ENCODE measurements around the gene RHD. TPM values are rescaled to one million over a fixed set of nuclear protein-coding genes. Genes with fewer than 3 reads are reported as not detected.
"Not testable (repeated sequence)": the region's sequence is repeated elsewhere in the genome, so short reads cannot be mapped to it uniquely, and the experiment has no call there.

Gene RHD
- total RNA-seq, 1 experiment from 2014 or later, result not detected

DNA sequence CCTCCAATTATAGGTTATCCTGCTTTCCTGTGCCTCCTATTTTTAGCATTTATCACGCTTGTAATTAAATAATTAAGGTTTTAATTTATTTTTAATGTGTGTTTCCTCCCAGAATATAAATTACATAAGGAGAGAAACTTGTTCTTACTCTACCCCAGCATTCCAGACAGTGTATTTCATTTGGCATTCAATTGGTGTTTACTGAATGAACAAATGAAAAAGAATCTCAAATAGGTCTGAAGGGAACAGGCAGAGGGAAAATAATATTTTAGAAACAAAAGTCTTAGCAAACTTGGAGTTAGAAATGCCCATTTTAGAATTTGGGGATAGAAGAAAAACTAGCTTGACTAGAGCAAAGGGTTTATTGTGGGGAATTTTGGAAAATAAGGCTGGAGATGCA, 15.1 kb upstream of the RHD start:
- H3K4me2 ChIP-seq (ENCODE audit: low read length), result no peak overlapping the region
- H3K27me3 ChIP-seq (ENCODE audit: low read length), result no peaks in the 10 kb centered on the region
- POLR2A ChIA-PET (ENCODE audit: unreplicated experiment), result no interaction called here

DNA sequence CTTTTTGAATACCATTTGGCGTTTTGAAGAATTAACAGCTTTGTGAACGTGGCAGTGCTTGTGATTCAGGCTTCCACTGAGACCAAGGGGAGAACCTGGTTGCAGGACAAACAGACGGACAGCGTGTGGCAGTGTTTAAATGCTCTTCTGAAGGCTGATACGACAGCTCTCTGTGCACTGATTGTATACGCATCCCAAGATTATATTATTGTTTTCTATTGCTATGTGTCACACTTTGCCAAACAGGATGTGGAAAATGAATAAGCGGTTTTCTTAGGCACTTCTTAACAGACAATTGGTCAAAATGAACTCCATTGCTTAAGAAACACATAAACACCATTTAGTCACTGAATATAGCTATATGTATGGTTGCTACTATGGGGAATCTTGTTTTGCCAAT, 12.5 kb upstream of the RHD start:
- H3F3A ChIP-seq (ENCODE audit: low read length, unreplicated experiment); H3K9ac ChIP-seq (ENCODE audit: low read length); H3K36me3 ChIP-seq (ENCODE audit: low read depth, low read length); intact Hi-C loops (cut with micrococcal nuclease); BruUV-seq (replicated peaks); H3K9me3 ChIP-seq (ENCODE audit: low read length); H3K27me3 ChIP-seq (ENCODE audit: low read length); H2AFZ ChIP-seq (ENCODE audit: low read length); H4K20me1 ChIP-seq (ENCODE audit: low read length); H3K79me2 ChIP-seq (ENCODE audit: low read length); H3K4me3 ChIP-seq (ENCODE audit: low read length); H3K9me2 ChIP-seq (replicated peaks; ENCODE audit: low read length): not testable (repeated sequence)
- ATAC-seq, result peak; percentile 96
- Histone ChIP-seq H3K4me1 (ENCODE audit: insufficient read depth, low read length) (peaks cover 18% of the 10 kb centered on the region), H3K4me2 (ENCODE audit: low read length) (peak overlapping the region; percentile 49), H3K27ac (ENCODE audit: low read length) (peak overlapping the region; percentile 74)
- DNase-seq, result peak; percentile 56
- ChIA-PET POLR2A (ENCODE audit: unreplicated experiment) (interaction anchor here (0.6 kb wide), 1 partner anchor 54 kb away, joined by 6 read pairs; no protein-coding TSS in a partner anchor), CTCF (interaction anchor here (0.7 kb wide), 1 partner anchor 24 kb away, joined by 3 read pairs; no protein-coding TSS in a partner anchor)
- TF ChIP-seq, protein P1, sequence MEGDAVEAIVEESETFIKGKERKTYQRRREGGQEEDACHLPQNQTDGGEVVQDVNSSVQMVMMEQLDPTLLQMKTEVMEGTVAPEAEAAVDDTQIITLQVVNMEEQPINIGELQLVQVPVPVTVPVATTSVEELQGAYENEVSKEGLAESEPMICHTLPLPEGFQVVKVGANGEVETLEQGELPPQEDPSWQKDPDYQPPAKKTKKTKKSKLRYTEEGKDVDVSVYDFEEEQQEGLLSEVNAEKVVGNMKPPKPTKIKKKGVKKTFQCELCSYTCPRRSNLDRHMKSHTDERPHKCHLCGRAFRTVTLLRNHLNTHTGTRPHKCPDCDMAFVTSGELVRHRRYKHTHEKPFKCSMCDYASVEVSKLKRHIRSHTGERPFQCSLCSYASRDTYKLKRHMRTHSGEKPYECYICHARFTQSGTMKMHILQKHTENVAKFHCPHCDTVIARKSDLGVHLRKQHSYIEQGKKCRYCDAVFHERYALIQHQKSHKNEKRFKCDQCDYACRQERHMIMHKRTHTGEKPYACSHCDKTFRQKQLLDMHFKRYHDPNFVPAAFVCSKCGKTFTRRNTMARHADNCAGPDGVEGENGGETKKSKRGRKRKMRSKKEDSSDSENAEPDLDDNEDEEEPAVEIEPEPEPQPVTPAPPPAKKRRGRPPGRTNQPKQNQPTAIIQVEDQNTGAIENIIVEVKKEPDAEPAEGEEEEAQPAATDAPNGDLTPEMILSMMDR (conservative IDR thresholded peaks at IDR 0.05; ENCODE audit: low read depth, low read length), result peak; percentile 29; the same call in 1 of the 2 replicates

More for the DNA sequence above, 15.1 kb upstream of the RHD start:
- H4K20me1 ChIP-seq (ENCODE audit: low read length), result no peaks in the 10 kb centered on the region
- peaks cover 28% of the 10 kb centered on the region for H3K4me1 ChIP-seq (ENCODE audit: insufficient read depth, low read length)
- CTCF ChIA-PET, result no interaction called here
- TF ChIP-seq, protein P1 (conservative IDR thresholded peaks at IDR 0.05; ENCODE audit: low read depth, low read length), result no peak
- TF ChIP-seq EZH2phosphoT487 (IDR thresholded peaks at IDR 0.05; ENCODE audit: borderline replicate concordance, low read length), result no peak
- TF ChIP-seq EZH2 (IDR thresholded peaks at IDR 0.05; ENCODE audit: low read length, unreplicated experiment), result no peak
- ATAC-seq, result no peak
- no TSS peak for BruUV-seq (replicated peaks)
- no peak overlapping the region for H2AFZ ChIP-seq (ENCODE audit: low read length)
- no peaks in the 10 kb centered on the region for H3K79me2 ChIP-seq (ENCODE audit: low read length)
- no peaks in the 10 kb centered on the region for H3K9me3 ChIP-seq (ENCODE audit: low read length)
- no peak overlapping the region for H3K4me3 ChIP-seq (ENCODE audit: low read length)
- H3K9ac ChIP-seq (ENCODE audit: low read length), result no peak overlapping the region
- no peaks in the 10 kb centered on the region for H3F3A ChIP-seq (ENCODE audit: low read length, unreplicated experiment)
- no peak for DNase-seq
- intact Hi-C loops (cut with micrococcal nuclease), result no loop called here
- no peaks in the 10 kb centered on the region for H3K36me3 ChIP-seq (ENCODE audit: low read depth, low read length)
- no peak overlapping the region for H3K27ac ChIP-seq (ENCODE audit: low read length)
- no peaks in the 10 kb centered on the region for H3K9me2 ChIP-seq (replicated peaks; ENCODE audit: low read length)

DNA sequence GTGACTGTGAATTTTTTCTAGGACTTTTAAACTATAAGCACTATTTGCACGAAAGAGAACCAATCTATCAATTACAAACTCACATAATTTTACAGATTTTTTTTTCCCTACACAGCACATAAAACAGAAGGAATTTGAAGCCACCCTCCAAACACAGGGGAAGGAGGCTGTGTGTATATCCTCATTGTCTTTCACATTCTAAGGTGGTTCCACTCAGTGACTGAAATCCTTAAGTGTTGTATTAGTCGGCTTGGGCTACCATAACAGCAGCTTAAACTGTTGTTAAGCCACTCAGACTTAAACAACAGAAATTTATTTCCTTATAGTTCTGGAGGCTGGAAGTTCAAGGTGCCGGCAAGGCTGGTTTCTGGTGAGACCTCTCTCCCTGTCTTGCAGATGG, 12.0 kb upstream of the RHD start:
- BruUV-seq (replicated peaks); H3K9me2 ChIP-seq (replicated peaks; ENCODE audit: low read length); DNase-seq; H3F3A ChIP-seq (ENCODE audit: low read length, unreplicated experiment); intact Hi-C loops (cut with micrococcal nuclease); POLR2A ChIA-PET (ENCODE audit: unreplicated experiment); H3K9me3 ChIP-seq (ENCODE audit: low read length); CTCF ChIA-PET; H4K20me1 ChIP-seq (ENCODE audit: low read length); H2AFZ ChIP-seq (ENCODE audit: low read length); H3K4me3 ChIP-seq (ENCODE audit: low read length); H3K27me3 ChIP-seq (ENCODE audit: low read length); H3K79me2 ChIP-seq (ENCODE audit: low read length); H3K36me3 ChIP-seq (ENCODE audit: low read depth, low read length): not testable (repeated sequence)
- peaks cover 18% of the 10 kb centered on the region for H3K4me1 ChIP-seq (ENCODE audit: insufficient read depth, low read length)
- peak overlapping the region; percentile 49 for H3K4me2 ChIP-seq (ENCODE audit: low read length)
- peak overlapping the region; percentile 29; the same call in 1 of the 2 replicates for H3K9ac ChIP-seq (ENCODE audit: low read length)
- H3K27ac ChIP-seq (ENCODE audit: low read length), result peak overlapping the region; percentile 74
- ATAC-seq, result peak; percentile 41

DNA sequence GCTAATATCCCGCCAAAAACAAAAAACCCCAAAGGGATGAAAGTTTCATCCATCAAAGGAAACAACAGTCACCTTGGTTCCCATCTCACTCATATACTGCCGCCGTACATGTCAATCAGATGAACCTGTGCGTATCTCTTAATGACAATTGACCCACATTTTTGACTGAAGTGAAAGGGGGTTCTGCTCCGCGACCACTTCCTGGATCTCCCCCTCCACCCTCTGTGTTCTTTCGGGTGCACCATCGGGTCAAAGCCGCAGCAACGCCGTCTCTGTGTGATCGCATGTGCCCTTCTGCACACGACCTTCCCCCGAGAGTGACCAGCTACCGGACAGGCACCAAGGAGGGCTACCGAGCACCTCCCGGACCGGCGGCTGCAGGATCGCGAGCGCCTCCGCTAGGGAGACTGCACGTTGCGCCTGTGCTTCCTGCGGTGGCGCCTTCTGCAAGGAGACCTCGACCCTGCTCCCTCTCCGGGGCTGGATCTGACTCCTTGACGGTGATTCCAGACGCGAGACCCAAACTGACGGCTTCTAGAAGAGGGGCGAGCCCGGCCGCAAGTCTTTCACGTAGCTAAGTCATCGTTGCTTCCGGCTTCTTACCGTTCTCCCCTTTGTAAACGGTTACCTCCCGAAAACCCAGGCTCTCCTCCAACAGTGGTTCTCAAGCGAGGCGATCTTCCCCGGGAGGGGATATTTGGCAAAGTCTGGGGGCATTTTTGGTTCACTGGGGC, 5.6 kb upstream of the RHD start:
- H3K4me1 ChIP-seq (ENCODE audit: insufficient read depth, low read length); intact Hi-C loops (cut with micrococcal nuclease); CTCF ChIA-PET; H3K9me2 ChIP-seq (replicated peaks; ENCODE audit: low read length); H4K20me1 ChIP-seq (ENCODE audit: low read length); H3K27me3 ChIP-seq (ENCODE audit: low read length); H3K27ac ChIP-seq (ENCODE audit: low read length); H3F3A ChIP-seq (ENCODE audit: low read length, unreplicated experiment); DNase-seq; H3K79me2 ChIP-seq (ENCODE audit: low read length); H3K9me3 ChIP-seq (ENCODE audit: low read length); BruUV-seq (replicated peaks); H3K36me3 ChIP-seq (ENCODE audit: low read depth, low read length); POLR2A ChIA-PET (ENCODE audit: unreplicated experiment): not testable (repeated sequence)
- ATAC-seq, result peak; percentile 74
- peak overlapping the region; percentile 16; the same call in 1 of the 2 replicates for H3K9ac ChIP-seq (ENCODE audit: low read length)
- peak overlapping the region; percentile 57; the same call in 1 of the 2 replicates for H2AFZ ChIP-seq (ENCODE audit: low read length)
- peak overlapping the region; percentile 90 for H3K4me2 ChIP-seq (ENCODE audit: low read length)
- H3K4me3 ChIP-seq (ENCODE audit: low read length), result peak overlapping the region; percentile 75

DNA sequence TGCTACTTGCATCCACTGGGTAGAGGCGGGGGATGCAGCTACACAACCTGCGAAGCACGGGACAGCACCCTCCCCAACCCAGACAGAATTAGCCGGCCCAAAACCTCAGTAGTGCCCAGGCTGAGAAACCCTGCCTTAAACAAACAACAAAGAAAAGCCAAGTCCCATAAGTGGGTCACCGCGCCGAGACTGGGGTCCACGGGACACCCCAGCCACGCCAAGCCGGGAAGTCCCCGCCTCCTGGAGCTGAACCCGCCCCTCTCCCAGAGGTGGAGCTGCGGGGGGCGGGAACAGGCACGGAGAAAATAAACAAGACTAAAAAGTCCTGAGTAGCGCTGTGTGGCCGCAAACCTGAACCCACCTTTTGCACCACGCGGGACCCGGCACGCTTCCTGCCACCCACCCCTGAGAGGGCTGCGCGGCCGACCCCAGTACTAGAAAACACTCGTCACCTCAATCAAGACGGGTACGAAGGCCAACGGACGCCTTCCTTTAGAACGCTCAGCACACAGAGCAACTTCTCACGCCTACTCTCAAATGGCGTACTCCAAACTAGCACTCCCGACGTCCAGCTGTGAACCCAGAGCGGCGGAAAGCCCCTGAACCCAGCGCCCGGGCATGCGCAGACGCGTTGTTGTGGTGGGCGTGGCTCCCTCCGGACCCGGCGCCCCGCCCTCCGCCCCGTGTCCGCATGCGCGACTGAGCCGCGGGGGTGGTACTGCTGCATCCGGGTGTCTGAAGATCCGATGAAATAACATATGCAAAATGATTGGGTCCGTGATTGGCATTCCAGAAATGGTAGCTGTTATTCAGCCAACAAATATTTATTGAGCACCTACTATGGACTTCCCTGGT, 4.8 kb upstream of the RHD start:
- POLR2A ChIA-PET (ENCODE audit: unreplicated experiment); H3K79me2 ChIP-seq (ENCODE audit: low read length); H3K9me3 ChIP-seq (ENCODE audit: low read length); H3F3A ChIP-seq (ENCODE audit: low read length, unreplicated experiment); H3K4me1 ChIP-seq (ENCODE audit: insufficient read depth, low read length); intact Hi-C loops (cut with micrococcal nuclease); H4K20me1 ChIP-seq (ENCODE audit: low read length); H3K27ac ChIP-seq (ENCODE audit: low read length); CTCF ChIA-PET; H3K9me2 ChIP-seq (replicated peaks; ENCODE audit: low read length); H3K36me3 ChIP-seq (ENCODE audit: low read depth, low read length); H3K27me3 ChIP-seq (ENCODE audit: low read length): not testable (repeated sequence)
- ATAC-seq, result peak; percentile 86
- BruUV-seq (replicated peaks), result TSS peak; percentile 82
- peak overlapping the region; percentile 59 for H3K4me2 ChIP-seq (ENCODE audit: low read length)
- H3K9ac ChIP-seq (ENCODE audit: low read length), result peak overlapping the region; percentile 27; the same call in 1 of the 2 replicates
- DNase-seq, result peak; percentile 66
- H3K4me3 ChIP-seq (ENCODE audit: low read length), result peak overlapping the region; percentile 62
- H2AFZ ChIP-seq (ENCODE audit: low read length), result peak overlapping the region; percentile 77
